ENCODE results near the gene AFAP1L1.

- TF ChIP-seq RAD21 (CRISPR knock-in tag; conservative IDR thresholded peaks at IDR 0.05 in 1 of 2, IDR thresholded peaks at IDR 0.05 in 1 of 2) (no peak), EP300 (IDR thresholded peaks at IDR 0.05; ENCODE audit: low read length) (no peak), CBX8 (IDR thresholded peaks at IDR 0.05; ENCODE audit: borderline replicate concordance, extremely low read depth, low read depth, low read length, poor library complexity, severe bottlenecking) (no peak), ZBTB8A (IDR thresholded peaks at IDR 0.05; ENCODE audit: partially characterized antibody) (no peak), FOXK2 (conservative IDR thresholded peaks at IDR 0.05 in 1 of 2, IDR thresholded peaks at IDR 0.05 in 1 of 2; ENCODE audit: low read depth in 2 of 2) (no peak)
These were observed 117.0 kb downstream of the AFAP1L1 start for GRCh38 chr5:149388498-149389190.

All from K562 (cell line).